NCI-H510A treated with DMSO at 0.1 percent for 48 hours (cell line): Measurements from ENCODE around the gene SMAD6.
"Not testable (repeated sequence)": the region's sequence is repeated elsewhere in the genome, so short reads cannot be mapped to it uniquely, and the experiment has no call there.

Source experiments
- DNase-seq: peaks from one replicate; lab custom pipeline; 2025; lab: John Stamatoyannopoulos, UW

Gene SMAD6

GRCh38 chr15:66675446-66675845 is 26.6 kb upstream of the SMAD6 start:
- no peak for DNase-seq

GRCh38 chr15:66677336-66677735 is 24.7 kb upstream of the SMAD6 start:
- DNase-seq = no peak

- no peak for DNase-seq
Observed at GRCh38 chr15:66679061-66679656, 22.9 kb upstream of the SMAD6 start.

- DNase-seq = no peak
Observed at GRCh38 chr15:66679657-66680108, 22.4 kb upstream of the SMAD6 start.

- DNase-seq = no peak
Observed at GRCh38 chr15:66680502-66680901, 21.5 kb upstream of the SMAD6 start.

GRCh38 chr15:66681395-66681794 is 20.6 kb upstream of the SMAD6 start:
- no peak for DNase-seq

GRCh38 chr15:66682246-66682645 is 19.8 kb upstream of the SMAD6 start:
- DNase-seq = no peak

GRCh38 chr15:66682865-66683264 is 19.2 kb upstream of the SMAD6 start:
- DNase-seq = no peak

- no peak for DNase-seq
Observed at GRCh38 chr15:66684136-66684681, 17.8 kb upstream of the SMAD6 start.

GRCh38 chr15:66685638-66686150 is 16.3 kb upstream of the SMAD6 start:
- no peak for DNase-seq

- DNase-seq = not testable (repeated sequence)
Observed at GRCh38 chr15:66690912-66691311, 11.1 kb upstream of the SMAD6 start.

GRCh38 chr15:66691727-66692126 is 10.3 kb upstream of the SMAD6 start:
- no peak for DNase-seq

GRCh38 chr15:66692391-66692790 is 9.6 kb upstream of the SMAD6 start:
- no peak for DNase-seq

- no peak for DNase-seq
Observed at GRCh38 chr15:66692808-66693596, 9.0 kb upstream of the SMAD6 start.

- DNase-seq = no peak
Observed at GRCh38 chr15:66696770-66697169, 5.3 kb upstream of the SMAD6 start.

- peak; percentile 35 for DNase-seq
Observed at GRCh38 chr15:66698318-66698961, 3.6 kb upstream of the SMAD6 start.

GRCh38 chr15:66698971-66699370 is 3.1 kb upstream of the SMAD6 start:
- no peak for DNase-seq

- DNase-seq = no peak
Observed at GRCh38 chr15:66700412-66700801, 1.6 kb upstream of the SMAD6 start.

GRCh38 chr15:66700802-66701421 is 1.1 kb upstream of the SMAD6 start:
- peak; percentile 56 for DNase-seq

GRCh38 chr15:66701422-66702034 is 508 bp upstream of the SMAD6 start:
- no peak for DNase-seq

- peak; percentile 7 for DNase-seq
Observed at GRCh38 chr15:66702787-66703539, 927 bp downstream of the SMAD6 start.
